ENCODE measurements around the gene EZR.

Gene EZR

DNA sequence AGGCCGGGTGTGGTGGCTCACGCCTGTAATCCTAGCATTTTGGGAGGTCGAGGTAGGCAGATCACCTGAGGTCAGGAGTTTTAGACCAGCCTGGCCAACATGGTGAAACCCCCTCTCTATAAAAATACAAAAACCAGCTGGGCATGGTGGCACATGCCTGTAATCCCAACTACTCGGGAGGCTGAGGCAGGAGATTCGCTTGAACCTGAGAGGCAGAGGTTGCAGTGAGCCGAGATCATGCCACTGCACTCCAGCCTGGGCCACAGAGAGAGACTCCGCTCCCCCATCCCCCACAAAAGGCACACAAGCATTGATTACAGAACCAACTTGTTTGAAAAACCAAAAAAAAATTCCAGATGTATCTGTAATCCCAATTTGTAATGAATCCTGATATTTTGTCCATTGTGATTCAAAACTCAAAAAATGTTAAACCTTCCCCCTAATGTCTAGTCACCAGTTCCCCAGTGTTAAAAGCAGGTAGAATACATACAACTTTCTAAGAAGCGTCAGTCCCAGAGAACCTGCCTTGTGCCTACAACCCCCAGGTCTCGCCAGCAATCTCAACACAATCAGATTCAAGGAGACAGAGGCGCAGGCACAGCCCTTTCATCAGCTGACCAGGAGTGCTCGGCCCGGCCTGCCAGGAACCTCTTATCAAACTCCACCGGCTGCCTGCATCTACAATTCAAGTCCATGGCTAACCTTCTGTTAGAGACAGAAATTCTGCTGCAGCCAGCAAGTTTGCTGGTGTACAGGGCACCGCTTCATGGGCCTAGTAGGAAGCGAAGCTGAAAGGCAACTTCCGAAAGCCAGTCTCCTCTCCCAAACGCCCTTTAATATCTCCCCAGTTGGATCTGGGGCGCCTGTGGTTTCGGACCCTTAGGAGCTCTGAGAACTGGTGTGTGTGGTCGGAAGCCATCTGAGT is 2.1 kb downstream of the EZR start:
- no peak for DNase-seq

DNA sequence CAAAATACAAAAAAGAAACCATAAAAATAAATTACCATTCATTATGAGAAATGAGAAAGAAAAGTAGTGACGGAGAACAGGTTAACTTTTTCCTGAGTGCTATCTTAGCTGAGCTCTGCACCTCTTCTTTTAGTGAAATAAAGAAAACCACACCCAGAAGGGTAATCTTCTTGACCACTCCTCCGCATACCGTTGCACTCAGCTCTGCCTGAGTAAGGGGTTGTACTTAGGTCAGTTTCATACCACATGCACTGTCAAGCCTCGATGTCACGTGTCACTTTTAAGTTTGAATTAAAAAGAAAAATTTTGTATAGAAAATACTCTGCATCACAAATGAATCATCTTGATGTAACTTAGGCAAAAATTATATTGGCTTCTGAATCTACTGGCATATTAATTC is 2.8 kb downstream of the EZR start:
- DNase-seq, result peak; percentile 44

DNA sequence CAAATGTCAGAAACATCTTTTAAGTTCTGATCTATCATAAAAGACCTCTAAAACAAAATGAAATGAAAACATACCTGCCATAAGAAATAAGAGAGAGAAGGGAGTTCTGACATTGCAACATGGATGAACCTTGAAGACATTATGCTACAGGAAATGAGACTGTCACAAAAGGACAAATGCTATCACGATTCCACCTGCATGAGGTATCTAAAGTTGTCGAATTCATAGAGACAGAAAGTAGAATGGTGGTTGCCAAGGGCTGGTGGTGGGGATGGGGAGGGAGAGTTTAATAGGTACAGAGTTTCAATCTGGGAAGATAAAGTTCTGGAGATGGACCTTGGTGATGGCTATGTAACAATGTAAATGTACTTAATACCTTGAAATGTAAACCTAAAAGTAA is 3.3 kb downstream of the EZR start:
- DNase-seq, result no peak

DNA sequence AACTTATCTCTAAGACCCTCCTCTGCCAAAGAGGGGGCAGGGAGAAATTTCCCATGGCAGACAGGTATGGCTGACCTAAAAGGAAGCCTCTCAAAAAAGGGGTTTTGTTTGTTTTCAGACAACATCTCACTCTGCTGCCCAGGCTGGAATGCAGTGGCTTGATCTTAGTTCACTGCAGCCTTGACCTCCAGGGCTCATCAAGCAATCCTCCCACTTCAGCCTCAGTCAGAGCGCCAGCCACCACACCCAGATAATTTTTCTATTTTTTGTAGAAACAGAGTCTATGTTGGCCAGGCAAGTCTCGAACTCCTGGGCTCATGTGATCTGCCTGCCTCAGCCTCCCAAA is 3.8 kb downstream of the EZR start:
- DNase-seq, result no peak

DNA sequence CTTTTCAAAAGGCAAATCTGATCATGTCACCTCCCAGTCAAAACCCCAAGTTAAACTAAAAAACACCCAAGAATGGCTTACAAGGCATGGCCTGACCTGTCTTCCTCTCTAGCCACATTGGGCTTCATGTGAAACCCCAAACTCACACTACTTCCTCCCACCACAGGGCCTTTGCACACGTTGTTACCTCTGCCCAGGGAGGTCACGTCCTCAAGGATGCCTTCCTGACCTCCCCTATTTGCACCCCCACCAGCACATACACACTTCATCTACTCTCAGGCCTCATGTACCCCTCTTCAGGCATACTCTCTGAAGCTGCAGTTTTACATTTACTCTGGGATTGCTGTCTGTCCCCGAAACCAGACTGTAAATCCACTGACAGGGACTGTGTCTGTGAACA is 6.1 kb downstream of the EZR start:
- DNase-seq, result no peak

DNA sequence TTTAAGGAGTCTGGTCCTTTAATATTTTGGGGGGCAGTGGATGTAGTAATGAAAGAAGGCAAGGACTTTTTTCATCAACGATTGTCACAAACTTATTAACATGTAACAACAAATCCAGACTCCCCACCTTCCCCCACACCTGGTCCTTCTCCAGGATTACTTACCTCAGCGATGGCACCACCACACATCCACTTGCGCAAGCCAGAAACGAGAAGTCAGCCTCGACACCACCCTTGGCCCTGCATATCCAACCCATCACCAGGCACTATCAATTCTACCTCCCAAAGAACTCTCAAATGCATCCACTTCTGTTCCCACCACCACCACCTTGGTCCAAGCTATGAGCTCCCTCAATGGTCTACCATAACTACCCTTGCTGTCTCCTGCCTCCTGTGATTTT is 6.6 kb downstream of the EZR start:
- no peak for DNase-seq

DNA sequence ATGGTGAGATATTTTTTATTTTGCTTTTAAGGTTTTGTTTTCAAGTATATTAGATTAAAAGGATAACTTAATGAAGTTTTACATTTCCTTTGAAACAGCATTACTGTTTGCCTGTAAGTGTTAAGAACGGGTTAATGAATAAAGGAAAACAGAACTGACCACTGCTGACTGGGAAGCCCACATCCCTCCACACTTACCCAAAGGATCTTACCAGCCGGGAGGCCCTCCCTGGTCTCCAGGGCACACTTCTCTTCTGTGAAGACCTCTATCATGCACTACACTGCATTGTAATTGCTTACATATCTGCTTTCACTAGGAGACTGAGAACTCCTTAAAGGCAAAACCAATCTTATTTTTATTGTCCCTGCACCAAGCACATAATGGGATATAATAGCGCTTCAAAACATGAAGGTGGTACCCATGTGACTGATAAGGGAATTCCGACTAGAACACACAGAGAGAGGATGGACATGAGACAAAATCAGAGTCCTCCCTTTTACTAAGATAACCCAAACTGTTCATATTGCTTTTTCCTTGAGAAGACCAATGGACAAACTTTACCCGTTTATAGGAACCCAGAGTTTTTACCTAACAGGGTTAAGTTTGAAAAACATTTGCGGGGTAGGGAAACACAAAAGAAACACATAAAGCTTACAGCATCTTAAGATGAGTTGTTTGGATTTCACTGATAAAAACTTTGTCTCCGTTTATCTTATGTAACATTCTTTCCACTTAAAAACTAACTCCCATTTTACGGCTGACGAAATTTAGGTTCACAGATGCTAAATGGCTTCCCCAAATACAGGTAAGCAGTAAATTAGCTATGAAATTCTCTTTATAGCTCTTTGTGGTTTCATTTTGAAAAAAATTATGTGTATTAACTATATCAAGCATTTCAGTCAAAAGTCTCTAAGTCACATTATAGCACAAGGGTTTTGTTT is 8.7 kb downstream of the EZR start:
- DNase-seq, result no peak

DNA sequence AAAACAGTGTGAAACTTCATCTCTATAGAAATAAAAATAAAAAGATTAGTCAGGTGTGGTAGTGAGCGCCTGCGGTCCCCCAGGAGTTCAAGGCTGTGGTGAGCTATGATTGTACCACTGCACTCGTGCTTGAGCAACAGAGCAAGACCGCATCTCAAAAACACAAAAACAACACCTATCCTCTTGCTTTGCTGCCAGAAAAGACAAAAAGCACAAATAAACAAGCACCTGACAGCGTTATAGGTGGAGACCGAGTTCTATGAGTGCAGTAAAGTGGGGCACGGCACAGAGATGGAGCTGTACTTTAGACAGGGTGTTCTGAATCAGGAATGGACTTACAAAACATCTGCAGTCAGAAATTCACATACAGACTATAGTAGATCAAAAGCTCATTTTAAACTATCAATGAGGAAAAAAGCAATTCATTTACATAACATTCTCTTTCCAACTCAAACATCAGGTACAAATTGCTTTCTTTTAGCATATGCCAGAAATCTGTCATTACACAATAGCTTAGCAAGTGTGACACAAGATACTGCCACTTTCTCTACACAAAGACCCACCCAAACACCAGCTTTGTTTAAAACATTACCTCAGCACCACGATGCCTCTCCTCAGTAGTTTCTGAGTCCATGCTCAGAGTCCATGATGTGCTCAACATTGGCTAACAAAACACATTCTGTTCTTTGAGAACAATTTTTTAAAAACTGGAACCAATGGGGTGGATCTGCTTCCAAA is 10.1 kb downstream of the EZR start:
- no peak for DNase-seq

DNA sequence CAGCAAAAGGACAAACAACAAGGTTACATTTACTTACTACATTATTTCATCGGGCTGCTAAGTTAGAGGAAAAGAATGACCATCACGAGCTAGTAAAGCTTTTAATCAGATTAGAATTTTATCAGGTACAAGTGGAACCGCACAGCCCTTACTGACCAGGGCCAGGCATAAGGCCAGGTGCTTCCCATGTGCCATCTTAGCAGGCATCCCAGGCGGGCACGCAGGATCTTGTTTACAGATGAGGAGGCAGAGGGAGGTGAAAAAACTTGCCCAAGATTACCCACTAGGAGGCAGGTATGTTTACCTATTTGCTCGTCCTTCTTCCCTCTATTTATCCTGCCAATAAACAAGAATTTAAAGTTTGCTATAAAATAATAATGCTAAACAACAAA is 10.7 kb downstream of the EZR start:
- no peak for DNase-seq

DNA sequence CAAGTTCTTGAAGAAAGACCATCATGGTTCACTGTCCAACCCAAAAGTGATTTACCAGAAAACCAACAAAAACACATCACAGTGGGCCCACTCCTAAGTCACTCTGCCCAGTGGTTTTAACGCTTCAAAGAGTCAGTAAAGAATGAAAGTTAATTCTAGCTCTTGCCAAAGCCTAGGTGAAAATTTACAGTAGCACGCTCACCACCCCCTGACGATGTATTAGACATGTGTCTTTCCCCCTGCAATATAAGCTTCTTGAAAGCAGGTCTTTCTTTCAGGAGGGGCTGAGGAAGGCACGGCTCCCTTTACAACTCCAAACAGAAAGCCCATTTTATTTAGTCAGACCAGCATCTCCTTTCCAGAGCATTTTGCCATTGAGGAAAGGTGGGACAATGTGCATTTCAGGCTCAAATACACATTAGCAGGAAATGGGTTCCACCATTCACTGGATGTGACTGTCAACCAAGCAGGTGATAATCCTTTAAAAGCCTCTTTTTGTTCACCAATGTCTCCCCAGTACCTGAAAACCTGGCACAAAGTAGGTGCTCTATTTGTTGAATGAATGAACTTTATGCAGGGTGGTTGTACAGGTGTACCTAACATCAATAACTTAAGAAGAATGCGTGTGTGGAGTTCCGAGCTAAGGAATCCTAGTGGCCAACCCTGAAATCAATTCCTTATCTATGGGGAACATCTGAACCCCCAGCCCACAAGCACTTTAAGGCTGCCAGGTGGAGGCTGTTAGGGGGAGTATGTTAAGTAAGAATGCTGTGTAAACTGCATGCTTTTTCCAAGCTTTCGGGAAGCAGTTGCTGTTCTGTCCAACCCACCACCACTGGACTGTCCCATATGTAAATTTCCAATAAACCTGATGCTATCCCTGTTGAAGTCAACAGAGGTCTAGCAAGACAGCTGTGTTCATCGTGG is 11.4 kb downstream of the EZR start:
- DNase-seq, result no peak

DNA sequence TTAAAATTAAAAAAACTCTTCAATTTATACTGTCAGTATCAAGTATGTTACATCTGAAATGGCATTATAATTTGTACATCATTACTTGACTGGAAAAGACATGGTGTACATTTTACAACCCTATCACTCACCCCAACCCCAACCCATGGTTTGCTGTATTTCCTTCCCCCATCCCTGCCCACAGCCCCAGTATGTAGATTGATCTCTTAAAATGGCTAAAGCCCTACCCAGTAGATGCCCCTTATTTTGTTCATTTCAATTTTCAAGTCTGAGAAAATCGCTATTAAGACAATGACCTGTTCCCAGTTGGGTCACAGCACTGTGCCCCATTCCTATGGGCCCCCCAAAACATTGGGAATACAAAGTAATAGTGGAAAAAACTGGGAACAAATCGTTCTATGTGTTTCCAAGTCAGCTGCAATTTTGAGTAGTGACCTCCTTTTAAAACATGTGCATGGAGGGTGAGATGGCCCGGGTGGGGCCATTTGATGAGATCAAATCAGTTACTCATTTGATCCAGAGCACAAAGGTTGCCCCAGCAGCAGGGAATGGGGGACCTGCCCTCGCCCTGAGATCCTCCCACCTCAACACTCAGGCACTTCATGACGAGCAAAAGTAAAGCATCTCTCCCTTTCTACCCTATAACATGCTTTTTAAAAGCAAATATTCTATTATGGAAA is 13.3 kb downstream of the EZR start:
- no peak for DNase-seq

DNA sequence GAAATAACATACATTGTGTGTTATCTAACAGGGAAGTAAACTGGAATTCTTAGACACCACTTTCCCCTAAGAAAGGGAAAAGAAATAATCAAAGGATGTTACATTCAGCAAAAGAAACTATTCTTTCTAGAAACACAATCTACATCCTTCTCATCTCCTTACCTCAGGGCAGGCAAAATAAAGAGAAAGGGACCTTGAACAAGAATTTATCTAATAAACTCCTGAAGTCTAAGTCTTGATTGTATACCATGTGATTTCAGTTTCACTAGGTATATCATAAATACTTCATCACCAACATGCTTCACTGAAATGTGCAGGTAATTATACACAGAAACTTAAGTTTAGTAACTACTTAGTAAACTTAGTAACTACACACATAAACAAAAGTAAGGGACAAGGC is 15.0 kb downstream of the EZR start:
- DNase-seq, result no peak

DNA sequence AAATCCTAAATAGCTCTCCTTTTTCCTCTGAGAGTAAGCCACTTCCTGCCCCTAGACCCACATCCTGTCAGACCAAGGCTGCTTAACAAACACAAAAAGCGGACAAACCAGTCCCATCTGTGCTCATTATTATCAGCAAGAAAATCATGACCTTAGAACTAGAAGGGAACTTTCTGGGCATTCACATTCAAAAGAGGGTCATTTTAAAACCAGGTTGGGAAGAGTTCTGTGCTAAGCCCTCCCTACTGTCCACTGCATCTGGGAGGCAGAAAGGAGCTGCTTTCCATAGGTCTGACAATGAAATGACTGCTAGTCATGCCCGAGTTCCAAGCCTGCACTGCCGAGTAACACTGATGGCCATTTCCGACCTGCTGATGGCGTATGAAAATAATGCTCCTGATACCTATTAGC is 15.4 kb downstream of the EZR start:
- no peak for DNase-seq

DNA sequence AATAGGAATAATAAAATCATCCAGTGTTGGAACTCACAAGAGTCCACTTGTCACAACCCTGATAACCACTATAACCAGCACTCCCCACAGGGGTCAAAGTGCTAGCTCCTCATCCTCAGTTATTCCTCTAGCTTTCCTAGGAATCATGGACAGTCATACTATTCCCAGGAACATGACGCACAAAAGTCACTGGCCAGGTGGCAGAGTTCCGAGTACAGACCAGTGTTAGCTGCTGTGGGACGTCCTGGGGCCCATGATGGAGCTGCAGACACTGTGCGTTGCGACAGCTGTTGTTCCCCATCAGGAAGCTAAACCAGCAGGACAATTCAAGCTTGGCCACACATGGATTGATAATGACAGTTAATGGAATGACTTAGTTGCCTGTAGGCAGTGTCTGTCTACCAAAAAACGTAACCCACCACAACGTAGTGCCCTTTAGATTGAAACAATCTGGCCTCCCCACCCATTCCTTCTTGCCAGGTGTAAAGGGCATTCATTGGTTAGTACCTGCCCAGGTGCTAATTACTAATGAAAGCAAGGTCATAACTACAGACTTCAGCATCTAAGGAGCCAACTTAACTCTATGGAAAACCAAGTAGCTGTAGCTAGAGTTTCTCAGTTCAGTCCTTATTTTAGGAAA is 17.4 kb downstream of the EZR start:
- DNase-seq, result no peak

DNA sequence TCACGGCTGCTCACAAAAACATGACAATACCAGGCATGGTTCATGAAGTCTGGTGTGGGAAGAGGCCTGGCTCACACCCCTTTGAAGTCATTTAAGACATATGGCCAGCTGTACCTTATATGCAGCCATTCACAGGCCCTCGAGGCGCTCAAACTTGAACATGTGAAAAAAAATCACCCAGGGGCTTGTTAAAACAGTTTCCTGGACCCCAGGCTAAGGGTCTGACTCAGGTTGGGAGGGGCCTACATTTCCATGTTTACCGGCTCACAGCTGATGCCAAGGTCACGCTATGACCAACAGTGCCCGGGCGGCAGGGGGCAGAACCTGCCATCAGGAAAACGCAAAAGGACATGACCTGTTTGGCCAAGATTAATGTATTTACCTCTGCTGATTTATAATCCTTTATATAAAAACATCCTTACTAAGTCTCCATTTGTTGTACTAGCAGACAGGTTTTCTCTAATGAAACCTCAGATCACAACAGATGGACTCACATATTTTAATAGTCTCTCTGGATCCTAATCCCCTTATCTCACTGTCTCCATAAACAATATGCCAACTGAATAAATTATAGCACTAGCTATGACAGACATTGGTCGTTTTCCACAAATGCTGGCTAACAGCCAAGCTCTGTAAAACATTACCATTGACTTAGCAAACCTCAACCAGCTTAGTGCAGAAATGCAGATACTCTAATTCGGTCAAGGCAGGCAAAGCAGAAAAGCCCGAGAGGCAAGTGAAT is 19.9 kb downstream of the EZR start:
- no peak for DNase-seq

DNA sequence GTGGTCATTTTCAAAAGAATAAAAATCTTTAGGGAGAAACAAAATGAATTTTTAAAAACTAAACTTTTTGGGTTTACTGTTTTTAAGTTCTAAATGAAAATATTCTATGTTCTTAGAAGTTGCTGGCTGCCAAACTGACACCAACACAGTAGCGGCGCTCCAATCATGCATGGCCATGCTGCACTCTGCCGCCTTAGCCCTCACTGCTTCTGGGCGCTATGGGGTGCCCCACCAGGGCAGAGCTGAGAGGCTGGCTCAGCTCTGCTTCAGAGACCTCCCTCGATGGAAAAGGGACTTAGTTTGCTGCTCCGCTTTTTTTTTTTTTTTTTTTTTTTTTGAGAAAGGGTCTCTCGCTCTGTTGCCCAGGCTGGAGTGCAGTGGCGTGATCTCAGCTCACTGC is 20.9 kb downstream of the EZR start:
- DNase-seq, result no peak

DNA sequence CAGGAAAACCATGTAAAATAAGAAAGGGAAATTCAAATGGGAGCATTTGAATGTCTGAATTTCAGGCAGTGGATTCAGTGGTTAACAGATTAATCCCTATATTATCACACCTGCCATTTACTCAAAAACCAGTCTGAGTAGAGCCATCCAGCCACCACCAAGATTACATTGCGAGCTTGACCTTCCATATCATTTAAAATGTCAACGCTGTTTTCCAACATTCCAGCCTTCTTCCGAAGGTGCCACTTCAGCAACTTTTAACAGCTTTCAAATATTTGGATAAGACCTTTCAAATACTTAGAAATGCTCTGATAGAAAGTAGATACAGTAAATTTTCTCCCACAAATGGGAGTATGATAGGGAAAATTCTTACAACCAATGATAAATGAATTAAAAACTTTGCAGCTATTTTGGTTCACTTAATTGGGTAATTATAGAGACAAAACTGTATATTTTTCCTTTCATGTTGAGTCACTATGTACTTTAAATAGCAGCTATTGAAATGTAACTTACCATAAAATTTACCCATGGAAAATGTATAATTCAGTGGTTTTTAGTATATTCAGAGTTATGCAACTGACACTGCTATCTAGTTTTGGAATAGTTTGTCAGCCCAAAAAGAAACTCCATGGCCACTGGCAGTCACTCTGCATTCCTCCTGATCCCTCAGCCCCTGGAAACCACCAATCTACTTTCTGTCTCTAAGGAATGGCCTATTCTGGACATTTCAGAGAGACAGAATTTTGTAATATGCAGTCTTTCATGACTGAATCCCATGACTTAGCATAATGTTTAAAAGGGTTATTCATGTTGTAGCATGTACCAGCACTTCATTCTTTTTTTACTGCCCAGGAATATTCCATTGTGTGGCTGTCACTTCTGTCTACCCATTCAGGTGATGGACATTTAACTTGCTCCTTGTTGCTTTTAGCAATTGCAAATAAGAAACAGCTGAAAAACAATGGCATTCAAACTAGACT is 21.5 kb downstream of the EZR start:
- DNase-seq, result no peak

DNA sequence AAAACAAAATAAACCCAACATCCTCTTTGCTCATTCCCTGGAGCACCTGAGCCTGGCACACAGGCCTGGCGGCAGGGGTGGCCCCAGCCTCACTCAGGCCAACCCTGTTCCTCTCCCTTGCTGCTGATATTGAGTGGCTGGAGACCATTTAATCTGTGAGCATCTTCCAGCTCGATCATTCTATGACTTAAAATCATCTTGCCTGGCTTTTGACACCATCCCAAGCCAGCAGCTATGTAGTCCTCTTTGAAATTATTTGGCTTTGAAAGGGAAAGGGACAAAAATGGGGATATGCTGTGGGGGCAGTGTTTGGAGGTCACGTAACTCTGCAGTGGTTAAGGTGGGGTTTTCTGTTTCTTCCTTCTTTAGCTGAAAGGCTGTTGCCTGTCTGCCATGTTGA is 22.8 kb downstream of the EZR start:
- DNase-seq, result no peak

DNA sequence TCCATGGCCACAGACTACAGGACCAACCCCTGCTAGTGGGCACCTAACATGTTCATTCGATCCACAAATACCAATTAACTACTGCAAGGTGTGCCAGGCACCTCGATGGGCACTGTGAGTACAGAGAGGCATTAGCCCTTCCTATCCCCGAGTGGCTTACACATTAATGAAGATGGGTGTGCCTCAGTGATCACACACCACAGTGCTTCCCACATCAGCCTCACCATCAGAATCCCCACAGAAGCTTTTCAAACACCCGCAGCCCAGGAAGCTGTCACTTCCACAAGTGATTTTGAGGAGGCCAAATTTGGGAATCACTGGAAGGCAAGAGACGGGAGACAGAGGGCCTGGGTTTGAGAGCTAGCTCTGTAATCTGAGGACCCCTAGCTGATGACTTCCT is 23.7 kb downstream of the EZR start:
- DNase-seq, result no peak

Measured in stimulated activated CD4-positive, alpha-beta T cell treated with anti-CD3 and anti-CD28 coated beads, Interleukin-1b, Interleukin-23, amount 100 ng/mL, for 48 hours (primary cell).